Endothelial cell of umbilical vein (primary cell): ENCODE data around the gene TSPAN4. TPM values are rescaled to one million over a fixed set of nuclear protein-coding genes. Genes with fewer than 3 reads are reported as not detected.

ENCODE experiments used
- BruUV-seq: library from RNA; stranded (reverse); fragments of 400-500 nt; replicated peaks from 2 replicates; lab custom pipeline; 2021; lab: Mats Ljungman, UMichigan
- CTCF ChIA-PET: fragments of 300-600, 350-600 bp; sonication (Branson Sonifier 250); formaldehyde crosslinking; loops from one replicate; lab custom pipeline; 2021; ENCODE audit warnings: antibody characterized with exemption, inconsistent platforms; lab: Charles Lee
- POLR2A ChIA-PET: fragments of 300-600, 350-600 bp; sonication (Branson Sonifier 250); formaldehyde crosslinking; loops from one replicate; lab custom pipeline; 2021; ENCODE audit warnings: antibody characterized with exemption, inconsistent platforms; lab: Charles Lee
- DNase-seq: peaks from one replicate; pipeline ENCODE4 v3.0.0-alpha.2; 2011; ENCODE audit warnings: low read depth, low spot score
- FAIRE-seq: peaks from 2 replicates; lab custom pipeline; 2011; peaks lifted over from hg19 to GRCh38; lab: Jason Lieb, UNC
- H2AFZ ChIP-seq: 2 replicates; pipeline ENCODE4 v1.6.0; 2012; ENCODE audit warnings: low read depth, low read length, control low read depth, inconsistent platforms
- H3K27ac ChIP-seq: 2 replicates; pipeline ENCODE4 v1.5.1; 2011; ENCODE audit warnings: low read depth, mild to moderate bottlenecking, control low read depth, low read length, moderate library complexity; ENCODE audit not compliant: insufficient read depth
- H3K27me3 ChIP-seq, 2 experiments: 2 replicates each; pipeline versions ENCODE4 v1.6.0 to v1.6.1; 2011; ENCODE audit warnings: low read length in 2 of 2, mixed read lengths in 1 of 2; ENCODE audit not compliant: control insufficient read depth in 2 of 2, insufficient read depth in 2 of 2
- H3K36me3 ChIP-seq, 2 experiments: 2 replicates in 1 of 2; 3 replicates in 1 of 2; pipeline ENCODE4 v1.5.1; 2011; ENCODE audit warnings: low read length in 2 of 2, mild to moderate bottlenecking in 1 of 2, moderate library complexity in 1 of 2; ENCODE audit not compliant: control insufficient read depth in 2 of 2, insufficient read depth in 2 of 2; ENCODE audit errors: extremely low read depth in 1 of 2
- H3K4me1 ChIP-seq: 3 replicates; pipeline ENCODE4 v1.5.1; 2011; ENCODE audit warnings: mild to moderate bottlenecking, low read length; ENCODE audit not compliant: control insufficient read depth, insufficient read depth; ENCODE audit errors: extremely low read depth
- H3K4me2 ChIP-seq: 2 replicates; pipeline ENCODE4 v1.6.1; 2011; ENCODE audit warnings: low read length, control low read depth, mixed read lengths; ENCODE audit not compliant: insufficient read depth
- H3K4me3 ChIP-seq, 3 experiments: fragments of 200-600 bp in 1 of 3; sonication (generic), shearing (Covaris generic) in 1 of 3; replicated peaks in 1 of 3; 2 replicates each; pipeline ENCODE4 v1.5.1; 2011 to 2016; ENCODE audit warnings: control low read depth in 3 of 3, low read length in 3 of 3, mild to moderate bottlenecking in 2 of 3, inconsistent platforms in 1 of 3, low read depth in 1 of 3, moderate library complexity in 1 of 3; ENCODE audit not compliant: insufficient read depth in 1 of 3
- H3K79me2 ChIP-seq: 2 replicates; pipeline ENCODE4 v1.6.0; 2012; ENCODE audit warnings: low read length, inconsistent platforms; ENCODE audit not compliant: control insufficient read depth, insufficient read depth
- H3K9ac ChIP-seq: replicated peaks from 2 replicates; pipeline ENCODE3; 2011; ENCODE audit warnings: low read length, control low read depth; ENCODE audit not compliant: insufficient read depth; ENCODE audit errors: extremely low read depth
- H3K9me1 ChIP-seq: replicated peaks from 3 replicates; pipeline ENCODE4 v1.6.0; 2011; ENCODE audit warnings: mild to moderate bottlenecking, low read length; ENCODE audit not compliant: control insufficient read depth, insufficient read depth; ENCODE audit errors: extremely low read depth
- H3K9me3 ChIP-seq: replicated peaks from 2 replicates; pipeline ENCODE4 v1.5.1; 2012; ENCODE audit warnings: low read length, inconsistent platforms; ENCODE audit not compliant: control insufficient read depth, insufficient read depth
- H4K20me1 ChIP-seq: replicated peaks from 2 replicates; pipeline ENCODE3; 2011; ENCODE audit warnings: mild to moderate bottlenecking, low read length; ENCODE audit not compliant: control insufficient read depth, insufficient read depth; ENCODE audit errors: extremely low read depth
- EZH2 ChIP-seq: IDR thresholded peaks from 2 replicates; pipeline ENCODE4 v1.6.1; 2012; ENCODE audit warnings: borderline replicate concordance, low read depth, mild to moderate bottlenecking, moderate library complexity, low read length, inconsistent platforms; ENCODE audit not compliant: severe bottlenecking
- FOS ChIP-seq: IDR thresholded peaks from 2 replicates; pipeline ENCODE4 v1.6.1; 2011; ENCODE audit warnings: mild to moderate bottlenecking, low read length, moderate library complexity, borderline replicate concordance; ENCODE audit not compliant: insufficient read depth
- GATA2 ChIP-seq: IDR thresholded peaks from 2 replicates; pipeline ENCODE4 v1.7.0; 2011; ENCODE audit warnings: low read depth, mild to moderate bottlenecking, moderate library complexity, mixed read lengths, low read length; ENCODE audit not compliant: insufficient read length, insufficient read depth
- JUN ChIP-seq: IDR thresholded peaks from 2 replicates; pipeline ENCODE4 v1.6.1; 2011; ENCODE audit warnings: borderline replicate concordance, low read depth; ENCODE audit not compliant: insufficient read length, insufficient read depth
- MYC ChIP-seq: IDR thresholded peaks from one replicate; pipeline ENCODE4 v1.6.1; 2011; ENCODE audit warnings: mild to moderate bottlenecking, low read depth, low read length
- POLR2A ChIP-seq: IDR thresholded peaks from 2 replicates; pipeline ENCODE4 v1.6.1; 2012; ENCODE audit warnings: low read depth, mild to moderate bottlenecking, control low read depth, low read length
- POLR2AphosphoS5 ChIP-seq: IDR thresholded peaks from 2 replicates; pipeline ENCODE4 v1.6.1; 2012; ENCODE audit warnings: low read depth, mild to moderate bottlenecking, control low read depth, low read length, moderate library complexity; ENCODE audit not compliant: insufficient read depth
- dilution Hi-C: fragments of 300-500 bp; cut with MboI; formaldehyde crosslinking; loops from one replicate; pipeline ENCODE4 v1.15.0; 2019; ENCODE audit warnings: low sequenced_read_pairs; ENCODE audit not compliant: extremely low pct_ligation_motif_present
- intact Hi-C: fragments of 100-400 bp; cut with micrococcal nuclease; formaldehyde crosslinking; loops from one replicate; pipeline ENCODE4 v1.10.0; 2022
- polyA plus RNA-seq, 4 experiments: library from polyadenylated mRNA; depleted of rRNA in 3 of 4; stranded (reverse) in 3 of 4; unstranded in 1 of 4; fragments of >200 nt; gene quantifications; 2 replicates each; pipeline versions ENCODE4 v1.2.1 to v1.2.3, GENCODE V29; 2011 to 2012; ENCODE audit warnings: missing spikeins in 1 of 4
- total RNA-seq: library from RNA; stranded (reverse); gene quantifications from 2 replicates; pipeline ENCODE4 v1.2.3, GENCODE V29; 2021
- TF ChIP-seq, protein P1 (sequence below), 2 donors: IDR thresholded peaks; 1 replicate in 1 of 2; 2 replicates in 1 of 2; pipeline ENCODE4 v1.5.1; 2011; ENCODE audit warnings: low read length in 2 of 2, mild to moderate bottlenecking in 2 of 2, moderate library complexity in 2 of 2, control low read depth in 1 of 2, inconsistent platforms in 1 of 2, low read depth in 1 of 2; ENCODE audit not compliant: insufficient read depth in 1 of 2; ENCODE audit errors: extremely low read depth in 1 of 2
- TF ChIP-seq, protein P2 (sequence below): IDR thresholded peaks from 2 replicates; pipeline ENCODE4 v1.6.1; 2011; ENCODE audit not compliant: insufficient read depth, insufficient read length

TSPAN4 gene
- total and polyA plus RNA-seq, 2 donors (not counting 3 experiments of a cell fraction or from before 2014, with no cell fraction given): 114 to 199 TPM

DNA sequence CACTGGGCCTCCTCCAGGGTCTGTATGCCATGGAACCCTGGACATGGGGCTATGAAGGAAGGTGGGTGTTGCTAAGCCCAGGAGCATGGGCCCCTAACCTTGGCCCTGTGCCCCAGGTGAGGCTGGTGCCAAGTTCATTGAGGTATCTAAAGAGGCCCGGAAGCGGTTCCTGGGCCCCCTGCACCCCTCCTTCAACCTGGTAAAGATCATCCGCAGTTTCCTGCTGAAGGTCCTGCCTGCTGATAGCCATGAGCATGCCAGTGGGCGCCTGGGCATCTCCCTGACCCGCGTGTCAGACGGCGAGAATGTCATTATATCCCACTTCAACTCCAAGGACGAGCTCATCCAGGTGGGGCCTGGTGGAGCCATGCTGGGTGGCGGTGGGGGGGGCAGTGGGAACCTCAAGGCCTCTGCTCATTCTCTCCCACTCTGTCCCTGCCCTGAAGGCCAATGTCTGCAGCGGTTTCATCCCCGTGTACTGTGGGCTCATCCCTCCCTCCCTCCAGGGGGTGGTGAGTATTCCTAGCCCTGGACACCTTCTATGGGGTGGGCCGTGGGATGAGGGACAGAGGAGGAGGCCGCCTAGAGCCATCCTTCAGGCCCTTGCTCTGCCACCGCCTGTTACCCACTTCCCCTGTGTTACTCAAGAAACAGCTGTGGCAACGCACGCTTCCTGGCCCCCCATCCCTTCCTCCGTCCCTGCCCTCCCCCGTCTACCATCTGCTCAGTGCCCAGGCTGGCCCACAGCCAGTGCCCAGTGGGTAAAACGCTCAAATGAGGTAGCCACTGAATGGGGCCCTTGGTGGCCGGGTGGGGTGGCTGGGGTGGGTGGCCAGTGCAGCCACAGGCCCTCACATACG lies 20.9 kb upstream of the TSPAN4 start:
- intact Hi-C loops: no loop called here
- FAIRE-seq (no peak), DNase-seq (no peak)
- H2AFZ ChIP-seq: no peak overlapping the region
- H3K79me2 ChIP-seq: peaks cover 19% of the 10 kb centered on the region
- no peaks in the 10 kb centered on the region for H4K20me1 ChIP-seq
- ChIA-PET POLR2A (interaction anchor here (0.6 to 1.1 kb wide), 2 partner anchors 11 to 23 kb away, joined by 4 read pairs; no protein-coding TSS in a partner anchor), CTCF (interaction anchor here (0.6 to 1.2 kb wide), 2 partner anchors 26 to 280 kb away, joined by 4 read pairs; no protein-coding TSS in a partner anchor)
- H3K36me3 ChIP-seq: peaks cover 4 to 17% of the 10 kb centered on the region in 2 experiments
- H3K9me1 ChIP-seq: no peaks in the 10 kb centered on the region
- no peak for TF ChIP-seq JUN
- no peak for TF ChIP-seq POLR2A
- TF ChIP-seq EZH2: no peak
- TF ChIP-seq MYC: no peak
- TF ChIP-seq, protein P1, sequence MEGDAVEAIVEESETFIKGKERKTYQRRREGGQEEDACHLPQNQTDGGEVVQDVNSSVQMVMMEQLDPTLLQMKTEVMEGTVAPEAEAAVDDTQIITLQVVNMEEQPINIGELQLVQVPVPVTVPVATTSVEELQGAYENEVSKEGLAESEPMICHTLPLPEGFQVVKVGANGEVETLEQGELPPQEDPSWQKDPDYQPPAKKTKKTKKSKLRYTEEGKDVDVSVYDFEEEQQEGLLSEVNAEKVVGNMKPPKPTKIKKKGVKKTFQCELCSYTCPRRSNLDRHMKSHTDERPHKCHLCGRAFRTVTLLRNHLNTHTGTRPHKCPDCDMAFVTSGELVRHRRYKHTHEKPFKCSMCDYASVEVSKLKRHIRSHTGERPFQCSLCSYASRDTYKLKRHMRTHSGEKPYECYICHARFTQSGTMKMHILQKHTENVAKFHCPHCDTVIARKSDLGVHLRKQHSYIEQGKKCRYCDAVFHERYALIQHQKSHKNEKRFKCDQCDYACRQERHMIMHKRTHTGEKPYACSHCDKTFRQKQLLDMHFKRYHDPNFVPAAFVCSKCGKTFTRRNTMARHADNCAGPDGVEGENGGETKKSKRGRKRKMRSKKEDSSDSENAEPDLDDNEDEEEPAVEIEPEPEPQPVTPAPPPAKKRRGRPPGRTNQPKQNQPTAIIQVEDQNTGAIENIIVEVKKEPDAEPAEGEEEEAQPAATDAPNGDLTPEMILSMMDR (IDR thresholded peaks at IDR 0.05; ENCODE audit: extremely low read depth in 1 of 2, insufficient read depth in 1 of 2, low read depth in 1 of 2, low read length in 2 of 2): no peak
- TF ChIP-seq POLR2AphosphoS5: no peak
- TF ChIP-seq FOS: no peak
- TF ChIP-seq GATA2: no peak
- TF ChIP-seq, protein P2, sequence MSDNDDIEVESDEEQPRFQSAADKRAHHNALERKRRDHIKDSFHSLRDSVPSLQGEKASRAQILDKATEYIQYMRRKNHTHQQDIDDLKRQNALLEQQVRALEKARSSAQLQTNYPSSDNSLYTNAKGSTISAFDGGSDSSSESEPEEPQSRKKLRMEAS: no peak
- H3K27me3 ChIP-seq: no peaks in the 10 kb centered on the region
- no peak overlapping the region for H3K4me3 ChIP-seq
- H3K27ac ChIP-seq: no peak overlapping the region
- H3K9me3 ChIP-seq: no peaks in the 10 kb centered on the region
- dilution Hi-C loops: no loop called here
- H3K9ac ChIP-seq: no peak overlapping the region
- no TSS peak for BruUV-seq
- peaks cover 20% of the 10 kb centered on the region for H3K4me1 ChIP-seq
- H3K4me2 ChIP-seq: no peak overlapping the region
